DMS 273 treated with DMSO at 0.1 percent for 48 hours (cell line): ENCODE results near the gene FAXC.
"Not testable (repeated sequence)": the region's sequence is repeated elsewhere in the genome, so short reads cannot be mapped to it uniquely, and the experiment has no call there.

Source experiments
- DNase-seq: peaks from one replicate; lab custom pipeline; 2025; lab: John Stamatoyannopoulos, UW

FAXC gene

DNA sequence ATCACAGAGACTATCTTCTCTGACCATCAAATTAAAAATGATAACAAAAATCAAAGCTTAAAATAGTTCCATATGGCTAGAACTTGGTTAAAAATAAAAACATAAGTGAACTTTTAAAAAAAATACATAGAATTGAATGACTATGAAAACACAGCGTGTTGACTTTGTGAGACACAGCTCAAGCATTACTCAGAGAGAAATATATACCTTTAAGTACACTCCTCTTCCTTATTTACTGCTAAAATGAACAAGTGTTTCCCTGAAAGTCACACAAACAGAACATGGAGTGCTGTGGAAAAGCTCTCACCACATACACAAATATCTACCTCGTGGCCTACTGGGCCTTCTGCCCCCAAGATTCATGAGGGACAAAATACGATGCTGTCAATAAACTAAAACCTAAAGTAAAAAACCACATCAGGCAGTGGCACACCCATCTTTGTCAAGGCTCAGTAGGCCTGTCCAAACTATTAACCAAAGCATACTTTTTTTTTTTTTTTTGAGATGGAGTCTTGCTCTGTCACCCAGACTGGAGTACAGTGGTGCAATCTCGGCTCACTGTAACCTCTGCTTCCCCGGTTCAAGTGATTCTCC is 7.5 kb downstream of the FAXC start:
- no peak for DNase-seq

DNA sequence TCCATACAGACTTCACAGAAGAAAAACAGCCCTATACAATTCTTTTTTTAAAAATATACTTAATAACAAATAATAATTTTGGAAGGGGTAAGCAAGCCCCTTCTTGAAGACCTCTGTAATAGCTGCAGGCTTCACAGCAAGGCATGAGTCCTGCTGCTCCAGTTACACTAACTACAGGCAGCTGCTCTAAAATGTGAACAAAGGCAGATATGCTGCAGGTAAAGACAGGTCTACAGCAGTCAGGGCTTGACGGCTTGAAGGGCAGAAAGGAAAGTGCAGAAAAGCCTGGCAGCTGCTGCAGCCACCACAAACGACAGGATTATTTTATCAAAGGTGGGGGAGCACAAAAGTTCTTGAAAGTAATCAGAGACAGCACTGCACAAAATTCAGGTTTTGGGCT is 11.3 kb downstream of the FAXC start:
- DNase-seq, result no peak

DNA sequence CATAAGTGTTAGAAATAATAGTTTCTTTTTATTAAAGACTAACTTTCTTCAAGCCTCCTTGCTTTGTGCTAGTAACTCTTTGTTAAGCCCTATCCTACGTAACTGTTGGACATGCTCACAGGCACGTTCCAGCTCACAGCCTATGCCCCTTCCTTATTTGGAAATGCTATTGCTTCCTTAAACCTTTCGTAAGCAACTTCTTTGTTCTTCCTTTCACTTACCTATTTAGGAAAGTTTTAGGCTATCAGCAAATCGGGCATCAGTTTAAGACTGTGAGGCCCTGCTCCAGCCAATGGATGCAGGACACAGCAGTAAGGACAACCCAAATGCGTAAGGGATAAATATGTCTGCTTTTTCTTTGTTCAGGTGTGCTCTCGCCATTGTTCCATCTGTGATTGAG is 14.2 kb downstream of the FAXC start:
- DNase-seq, result not testable (repeated sequence)

DNA sequence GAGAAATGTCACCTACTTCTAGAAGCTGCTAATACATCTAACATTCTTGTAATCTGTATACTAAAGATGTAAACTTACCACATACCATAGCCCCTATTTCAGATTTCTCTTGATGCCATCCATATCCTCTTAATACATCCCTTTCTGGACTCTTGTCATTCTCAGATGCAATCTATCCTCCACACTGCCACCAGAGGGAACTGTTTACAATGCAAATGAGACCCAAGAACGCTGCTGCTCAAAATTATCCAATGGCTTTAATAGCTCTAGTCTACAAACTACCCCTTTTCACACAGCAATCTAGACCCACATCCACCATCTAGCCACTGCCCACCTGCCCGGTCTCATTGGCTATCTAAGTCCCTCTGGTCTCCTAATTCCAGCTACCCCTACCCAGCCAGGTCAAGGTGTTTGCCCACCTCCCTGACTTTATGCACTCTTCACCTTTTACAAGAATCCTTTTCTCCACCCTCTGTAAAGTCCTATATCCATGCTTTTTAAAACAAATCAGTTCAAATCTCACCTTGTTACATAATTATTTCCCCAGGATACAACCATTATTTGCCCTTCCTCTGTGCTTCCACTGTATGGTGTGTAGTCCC is 14.8 kb downstream of the FAXC start:
- DNase-seq, result no peak

DNA sequence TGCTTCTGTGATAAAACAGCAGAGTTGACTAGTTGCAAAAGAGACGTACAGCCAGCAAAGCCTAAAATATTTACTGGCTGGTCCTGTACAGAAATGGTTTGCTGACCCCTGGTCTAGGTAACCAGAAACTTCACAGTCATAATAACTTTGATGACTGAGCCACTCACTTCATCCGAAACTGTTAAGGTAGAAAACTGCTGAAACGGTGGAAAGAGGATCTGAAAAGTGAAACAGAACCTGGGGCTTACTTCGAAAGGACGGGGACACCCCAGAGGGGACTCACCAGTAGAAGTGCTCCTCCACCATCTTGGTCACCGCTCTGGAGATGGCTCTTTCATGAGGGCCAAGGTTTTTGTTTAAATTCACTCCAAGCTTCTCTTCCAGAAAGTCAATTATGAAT is 16.4 kb downstream of the FAXC start:
- DNase-seq, result no peak

DNA sequence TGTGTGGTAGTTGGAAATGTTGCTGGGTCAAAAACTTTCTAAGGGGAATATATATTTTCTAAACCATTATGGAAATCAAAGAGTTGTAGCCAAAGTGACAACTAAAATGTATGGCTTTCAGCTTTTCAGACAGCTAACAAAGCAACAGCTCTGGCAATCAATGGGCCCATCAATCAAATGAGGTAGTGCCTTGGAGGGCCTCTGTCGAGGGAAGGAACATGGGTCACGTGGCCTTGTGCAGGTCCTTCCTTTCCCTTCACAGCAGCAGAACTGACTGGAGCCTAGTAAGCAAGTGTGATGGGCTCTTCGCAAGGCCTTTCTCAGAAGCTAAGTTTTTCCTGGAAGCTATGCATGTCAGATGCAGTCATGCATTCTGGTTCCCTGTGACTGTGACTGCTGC is 17.9 kb downstream of the FAXC start:
- DNase-seq, result no peak

DNA sequence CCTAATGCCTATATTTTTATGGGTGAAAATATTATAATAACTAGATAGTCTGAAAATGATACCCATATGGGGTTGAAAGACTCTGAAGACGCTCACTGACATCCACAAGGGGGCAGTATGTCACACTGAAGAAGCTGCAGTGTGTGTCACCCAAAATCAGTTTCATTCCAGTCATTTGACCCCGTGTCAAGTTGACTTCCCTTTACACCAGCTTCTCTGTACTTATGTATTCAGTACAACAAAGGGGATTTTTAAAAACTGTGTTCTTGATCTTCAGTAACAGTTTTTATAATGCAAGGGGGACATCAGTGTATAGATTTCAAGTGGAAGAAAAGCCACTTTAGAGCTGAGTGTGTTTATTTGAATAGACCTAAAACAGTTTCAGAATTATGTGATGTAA is 19.3 kb downstream of the FAXC start:
- DNase-seq, result no peak

DNA sequence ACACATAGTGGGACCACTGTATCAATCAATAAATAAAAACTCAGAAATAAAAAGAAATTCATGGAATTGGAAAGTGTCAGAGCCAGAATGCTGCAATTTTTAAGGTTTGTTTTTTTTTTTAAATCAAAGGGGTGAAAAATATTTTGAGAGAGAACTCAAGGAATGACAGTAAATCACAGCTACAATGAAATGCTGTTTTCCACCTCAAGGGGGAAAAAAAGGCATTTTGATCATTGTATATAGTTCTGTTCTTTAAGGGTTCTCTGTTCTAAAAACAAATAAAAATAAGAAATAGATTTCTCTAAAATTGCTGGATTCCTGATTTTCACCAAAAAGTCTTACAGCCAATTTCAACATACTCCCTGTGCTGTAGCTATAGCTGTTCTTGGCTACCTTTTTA is 24.5 kb downstream of the FAXC start:
- DNase-seq, result no peak

DNA sequence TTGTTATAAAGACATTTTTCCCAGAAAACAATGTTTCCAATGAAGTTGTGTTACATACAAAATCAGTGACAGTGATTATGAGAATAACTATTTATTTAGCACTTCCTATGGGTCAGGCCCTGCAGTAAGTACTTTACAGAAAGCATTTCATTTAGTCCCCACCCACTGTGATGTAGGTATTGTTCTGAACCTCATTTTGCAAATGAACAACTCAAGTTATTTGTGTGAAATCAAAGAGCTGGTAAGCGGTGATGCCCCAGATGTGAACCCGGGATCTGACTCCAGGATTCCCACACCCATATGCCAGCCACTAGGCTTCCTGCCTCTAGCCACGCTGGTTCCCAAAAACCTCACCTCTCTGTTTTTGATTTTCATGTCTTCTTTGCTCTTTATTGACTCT is 30.9 kb downstream of the FAXC start:
- DNase-seq, result no peak

DNA sequence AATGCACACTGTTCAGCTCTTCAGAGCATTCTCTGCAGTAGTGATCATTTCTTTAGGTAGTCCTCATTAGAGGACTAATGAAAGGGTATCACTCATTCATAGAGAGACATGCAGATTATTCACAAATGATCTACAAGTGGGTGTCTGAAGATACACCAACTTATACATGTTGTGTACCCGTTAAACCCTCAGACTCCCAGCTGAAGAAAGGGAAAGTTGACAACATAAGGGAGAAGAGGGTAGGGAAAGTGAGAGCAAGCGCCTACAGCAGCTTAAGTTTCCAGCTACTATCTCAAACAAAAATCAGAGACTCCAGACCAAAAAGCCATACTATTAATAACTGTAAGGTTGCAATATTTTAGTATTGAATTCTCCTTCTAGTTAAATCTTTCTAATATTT is 37.1 kb downstream of the FAXC start:
- no peak for DNase-seq

DNA sequence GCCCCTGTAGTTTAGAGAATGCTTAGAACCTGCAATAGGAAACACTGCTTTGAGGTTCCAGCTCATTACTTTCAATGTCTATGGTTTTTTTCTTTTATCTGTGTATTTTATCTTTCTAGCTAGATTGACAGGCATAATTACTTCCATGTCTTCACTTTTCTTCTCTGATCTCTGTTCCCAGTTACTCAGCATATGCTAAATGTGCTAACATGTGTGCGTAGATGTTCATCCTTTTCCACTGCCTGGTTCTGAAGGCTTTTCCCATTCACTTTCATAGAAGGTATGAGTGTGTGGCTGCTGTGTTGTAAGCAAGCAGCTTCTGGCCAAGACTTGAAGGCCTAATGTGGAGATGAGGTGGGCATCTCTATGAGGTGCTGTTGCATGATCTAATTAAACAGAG is 38.9 kb downstream of the FAXC start:
- DNase-seq, result no peak

DNA sequence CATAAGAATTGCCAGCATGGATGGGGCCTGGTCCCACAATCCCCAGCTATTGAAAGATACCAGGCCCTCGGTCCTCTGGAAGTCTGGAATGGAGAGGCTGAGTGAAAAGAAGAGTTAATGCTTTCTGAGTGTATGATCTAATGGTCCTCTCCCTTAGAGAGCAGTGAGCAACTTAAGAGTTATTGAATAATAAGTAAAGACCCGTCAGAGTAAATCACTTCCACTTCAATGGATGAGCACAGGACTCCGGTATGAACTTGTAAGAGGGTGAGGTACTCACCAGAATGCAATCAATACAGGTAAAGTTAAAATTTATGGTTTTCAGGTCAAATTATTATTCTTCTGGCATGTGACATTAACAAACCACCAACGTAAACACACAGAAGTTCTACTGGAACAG is 39.9 kb downstream of the FAXC start:
- DNase-seq, result no peak

DNA sequence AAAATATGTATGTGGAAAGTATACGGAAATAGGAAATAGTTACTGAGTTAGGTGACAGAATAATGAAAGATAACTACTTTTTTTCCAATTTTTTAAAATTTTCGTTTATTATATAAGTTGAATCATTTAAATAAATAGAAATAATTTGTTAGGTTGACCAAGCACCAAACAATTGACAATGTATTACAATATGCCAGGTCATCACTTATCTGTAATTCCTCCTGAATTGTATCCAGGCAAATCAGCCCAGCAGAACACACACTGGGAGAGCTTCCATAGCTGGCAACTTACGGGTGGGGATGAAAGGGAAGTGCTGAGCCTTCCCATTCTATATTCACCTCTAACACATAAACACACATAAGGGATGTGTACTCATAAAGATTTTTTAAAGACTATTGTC is 40.7 kb downstream of the FAXC start:
- no peak for DNase-seq

DNA sequence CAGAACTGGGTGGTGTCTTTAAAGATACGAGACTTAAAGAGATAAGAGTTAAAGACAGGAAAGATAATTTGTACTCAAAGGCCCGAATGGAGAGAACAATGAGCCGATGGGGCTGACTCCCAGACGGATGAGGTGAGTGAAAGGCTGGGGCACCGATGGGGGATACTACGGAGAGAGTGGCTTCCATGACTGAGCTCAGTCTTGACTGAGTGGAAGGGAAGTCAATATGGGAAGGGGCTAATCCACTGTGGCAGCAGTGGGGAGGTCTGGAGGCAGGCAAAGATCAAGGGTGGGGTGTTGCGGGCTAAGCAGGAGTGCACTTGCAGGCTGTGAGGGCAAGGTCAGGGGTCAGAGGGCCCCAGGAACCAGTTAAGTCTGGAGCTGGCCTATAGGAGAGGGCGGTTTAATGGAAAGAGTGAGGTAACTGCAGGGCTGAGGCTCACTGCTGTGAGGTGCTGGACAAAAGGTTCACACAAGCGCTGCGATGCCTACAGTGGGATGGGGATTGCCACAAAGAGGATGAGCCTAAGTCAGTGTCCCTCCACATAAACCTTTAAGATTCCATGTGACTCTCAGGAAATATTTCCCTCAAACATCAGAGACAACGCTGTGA is 42.1 kb downstream of the FAXC start:
- DNase-seq, result no peak

DNA sequence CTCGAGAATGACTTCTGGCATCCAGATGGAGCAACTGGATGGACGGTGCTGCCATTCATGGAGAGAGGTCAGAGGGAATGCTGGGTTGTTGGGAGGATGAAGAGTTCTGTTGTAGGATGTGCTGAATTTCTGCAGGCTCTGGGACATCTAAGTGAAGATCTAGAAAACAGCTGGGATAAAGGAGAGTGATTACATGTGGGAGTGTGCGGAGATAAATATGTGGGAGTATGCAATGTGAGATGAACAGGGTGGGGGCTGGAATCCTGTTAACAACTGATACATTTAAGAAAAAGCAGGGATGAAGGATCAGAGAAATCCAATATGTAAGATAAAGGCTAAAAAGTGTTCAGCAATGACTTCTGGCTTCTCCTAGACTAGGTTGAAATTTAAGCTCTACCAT is 43.1 kb downstream of the FAXC start:
- no peak for DNase-seq

DNA sequence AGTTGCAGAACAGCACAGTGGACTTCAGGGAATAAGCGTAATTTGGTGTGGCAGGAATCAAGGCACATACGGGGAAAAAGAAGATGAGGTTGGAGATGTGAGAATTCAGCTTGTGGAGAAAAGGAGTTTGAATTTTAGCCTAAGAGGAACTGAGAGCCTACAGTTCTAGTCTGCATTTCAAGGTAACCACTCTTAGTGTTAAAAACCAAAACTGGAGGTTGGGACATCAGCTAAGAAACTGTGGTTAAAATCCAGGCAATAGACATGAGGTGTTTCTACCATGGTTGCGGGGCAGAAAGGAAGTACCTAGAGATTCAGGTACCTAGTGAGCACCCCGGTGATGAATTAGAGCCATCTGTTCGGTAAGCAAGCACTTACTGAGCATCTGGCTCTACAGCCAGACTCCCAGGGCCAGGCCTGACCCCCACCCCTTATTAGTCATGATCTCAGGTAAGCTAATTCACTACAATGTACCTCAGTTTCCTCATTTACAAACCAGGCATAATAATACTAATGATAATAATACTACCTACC is 44.4 kb downstream of the FAXC start:
- DNase-seq, result no peak

DNA sequence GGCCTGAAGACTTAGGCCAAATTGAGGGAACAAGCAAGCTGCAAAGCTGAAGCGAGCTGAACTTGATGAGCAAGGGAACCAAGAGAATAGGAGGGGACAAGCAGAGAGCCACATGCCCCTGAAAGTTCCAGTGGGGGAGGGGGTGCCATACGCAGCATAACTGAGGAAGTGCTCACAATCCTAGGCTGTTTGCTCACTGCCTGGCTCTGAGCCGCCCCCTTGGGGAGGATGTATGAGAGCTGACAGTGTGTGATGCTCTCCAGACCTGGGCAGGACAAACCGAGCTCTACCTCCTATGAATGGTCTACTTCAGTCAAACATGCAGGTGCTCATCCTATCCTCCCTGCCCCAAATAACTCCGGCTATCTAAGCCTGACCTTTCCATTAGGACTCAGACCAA is 52.1 kb downstream of the FAXC start:
- DNase-seq, result no peak

DNA sequence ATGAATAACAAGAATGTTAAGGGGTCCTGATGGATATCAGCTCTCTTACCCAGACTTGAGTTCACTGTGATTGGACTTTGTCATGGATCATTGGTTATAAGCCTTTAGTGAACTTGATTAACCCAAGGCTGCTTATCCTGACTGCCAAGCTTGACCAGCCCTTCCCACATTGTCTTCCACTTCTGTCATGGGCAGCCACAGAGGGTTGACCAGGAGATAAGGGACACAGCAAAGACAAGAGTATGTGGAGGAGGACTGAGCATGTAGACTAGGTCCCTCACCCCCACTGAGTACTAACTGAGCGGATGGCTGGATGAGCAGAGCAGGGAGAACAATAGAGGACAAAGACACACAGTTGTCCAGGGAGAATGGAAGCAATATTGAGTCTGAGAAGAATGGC is 52.5 kb downstream of the FAXC start:
- no peak for DNase-seq

DNA sequence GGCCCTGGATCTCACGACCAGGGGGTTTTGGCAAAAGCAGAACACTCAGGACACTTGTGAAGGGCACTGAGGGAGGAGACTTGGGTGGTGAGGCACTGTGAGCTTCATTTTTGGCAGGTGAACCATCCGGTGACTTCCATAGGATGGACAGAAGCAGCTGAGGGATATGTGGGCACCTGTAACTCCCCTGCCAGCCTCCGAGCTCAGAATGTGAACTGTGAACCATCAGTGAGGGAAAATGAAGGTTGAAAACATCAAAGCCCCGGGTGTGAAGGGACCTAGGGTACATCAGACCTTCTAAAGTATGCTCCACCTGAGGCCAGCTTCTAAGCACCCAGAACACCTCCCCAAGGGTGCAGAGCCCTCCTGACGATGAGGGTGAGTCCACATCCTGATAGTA is 53.2 kb downstream of the FAXC start:
- DNase-seq, result no peak

DNA sequence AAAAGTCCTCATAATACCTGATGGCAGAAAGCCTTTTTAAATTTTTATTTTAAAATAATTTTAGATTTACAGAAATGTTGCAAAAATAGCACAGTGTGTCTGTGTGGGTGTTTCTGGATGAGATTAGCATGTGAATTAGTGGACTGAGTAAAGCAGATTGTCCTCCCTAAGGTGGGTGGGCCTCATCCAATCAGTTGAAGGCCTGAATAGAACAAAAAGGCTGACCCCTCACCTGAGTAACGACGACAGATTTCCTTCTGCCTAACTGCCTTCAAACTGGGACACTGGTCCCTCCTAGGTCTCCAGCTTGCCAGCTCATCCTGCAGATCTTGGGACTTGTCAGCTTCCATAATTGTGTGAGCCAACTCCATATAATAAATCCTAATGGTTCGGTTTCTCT is 54.2 kb downstream of the FAXC start:
- no peak for DNase-seq

DNA sequence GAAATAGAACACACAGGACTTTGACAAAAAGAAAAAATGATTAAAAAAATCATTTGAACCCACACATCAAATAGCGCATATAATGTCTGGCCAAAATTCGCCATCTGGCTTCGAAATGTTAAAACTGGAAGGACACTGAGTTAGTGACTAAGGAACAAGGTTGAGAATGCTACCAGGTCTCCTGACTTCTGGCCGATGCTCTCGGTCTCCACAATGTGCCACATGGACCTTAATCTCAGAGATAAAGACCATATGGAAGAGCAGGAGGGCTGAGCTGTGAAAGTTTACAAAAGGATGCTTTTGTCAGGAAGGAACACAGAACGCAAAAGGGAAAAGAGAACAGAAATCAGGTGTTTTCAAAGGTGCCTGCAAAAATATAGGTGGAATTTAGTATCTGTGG is 54.7 kb downstream of the FAXC start:
- DNase-seq, result no peak

DNA sequence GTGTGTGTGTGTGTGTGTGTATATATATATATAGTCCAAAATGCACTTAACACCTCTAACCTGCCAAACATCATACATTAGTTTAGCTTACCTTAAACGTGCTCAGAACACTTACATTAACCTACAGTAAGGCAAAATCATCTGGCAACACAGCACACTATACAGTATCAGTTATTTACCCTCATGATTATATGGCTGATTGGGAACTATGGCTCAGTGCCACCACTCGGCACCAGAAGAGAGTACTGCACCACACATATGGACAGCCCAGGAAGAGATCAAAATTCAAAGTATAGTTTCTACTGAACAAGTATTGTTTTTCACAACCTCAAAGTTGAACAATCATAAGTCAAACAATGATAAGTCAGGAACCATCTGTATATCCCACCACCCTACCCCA is 59.8 kb downstream of the FAXC start:
- DNase-seq, result no peak

DNA sequence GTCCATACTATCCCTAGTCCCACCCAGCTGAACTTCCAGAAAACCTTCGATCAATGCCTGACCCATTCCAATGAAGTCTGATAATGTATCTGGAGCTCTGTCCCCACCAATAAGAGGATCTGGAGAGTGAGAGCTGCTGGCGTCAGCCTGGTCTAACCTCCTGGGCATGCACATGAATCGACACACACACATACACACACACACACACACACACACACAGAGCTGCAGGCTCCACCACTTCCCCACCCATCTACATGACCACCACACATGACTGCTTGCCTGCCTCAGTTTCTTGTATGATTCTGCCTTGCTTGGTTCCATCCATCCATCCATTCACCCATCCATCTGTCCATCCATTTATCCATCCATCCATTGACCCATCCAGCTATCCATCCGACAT is 60.8 kb downstream of the FAXC start:
- no peak for DNase-seq

DNA sequence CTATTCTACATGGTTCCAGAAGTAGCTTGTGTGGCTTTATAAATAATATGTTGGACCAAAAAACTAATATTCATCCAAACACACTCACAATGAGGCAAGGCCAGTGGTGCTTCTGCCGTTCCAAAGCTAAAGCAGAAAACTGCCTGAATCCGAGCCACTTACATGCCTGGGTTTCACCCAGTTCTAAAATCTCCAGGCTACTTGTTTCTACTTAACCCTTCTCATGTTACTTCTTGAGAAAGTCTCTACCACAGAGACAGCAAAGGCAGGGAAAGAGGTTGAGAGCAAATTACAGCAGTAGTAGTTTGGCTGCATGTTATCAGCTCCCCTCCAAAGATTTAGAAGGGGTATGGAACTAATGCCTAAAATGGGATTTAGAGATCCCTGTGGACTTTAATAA is 62.0 kb downstream of the FAXC start:
- DNase-seq, result no peak
